ENCODE measurements around the gene GPN1.

- TF ChIP-seq, protein P1, sequence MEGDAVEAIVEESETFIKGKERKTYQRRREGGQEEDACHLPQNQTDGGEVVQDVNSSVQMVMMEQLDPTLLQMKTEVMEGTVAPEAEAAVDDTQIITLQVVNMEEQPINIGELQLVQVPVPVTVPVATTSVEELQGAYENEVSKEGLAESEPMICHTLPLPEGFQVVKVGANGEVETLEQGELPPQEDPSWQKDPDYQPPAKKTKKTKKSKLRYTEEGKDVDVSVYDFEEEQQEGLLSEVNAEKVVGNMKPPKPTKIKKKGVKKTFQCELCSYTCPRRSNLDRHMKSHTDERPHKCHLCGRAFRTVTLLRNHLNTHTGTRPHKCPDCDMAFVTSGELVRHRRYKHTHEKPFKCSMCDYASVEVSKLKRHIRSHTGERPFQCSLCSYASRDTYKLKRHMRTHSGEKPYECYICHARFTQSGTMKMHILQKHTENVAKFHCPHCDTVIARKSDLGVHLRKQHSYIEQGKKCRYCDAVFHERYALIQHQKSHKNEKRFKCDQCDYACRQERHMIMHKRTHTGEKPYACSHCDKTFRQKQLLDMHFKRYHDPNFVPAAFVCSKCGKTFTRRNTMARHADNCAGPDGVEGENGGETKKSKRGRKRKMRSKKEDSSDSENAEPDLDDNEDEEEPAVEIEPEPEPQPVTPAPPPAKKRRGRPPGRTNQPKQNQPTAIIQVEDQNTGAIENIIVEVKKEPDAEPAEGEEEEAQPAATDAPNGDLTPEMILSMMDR (IDR thresholded peaks at IDR 0.05), result peak; percentile 94 to 97 (median 97)
- no peak for TF ChIP-seq POLR2A (IDR thresholded peaks at IDR 0.05)
Observed at GRCh38 chr2:27683390-27684071, 54.7 kb downstream of the GPN1 start.
